Limb (tissue), 2 donors: ENCODE measurements around the gene ALPL.

Experiments
- DNase-seq, 2 donors: peaks; one replicate each; pipeline ENCODE4 v3.0.0-alpha.2; 2016; ENCODE audit errors: extremely low spot score in 2 of 2

The ALPL gene

DNA sequence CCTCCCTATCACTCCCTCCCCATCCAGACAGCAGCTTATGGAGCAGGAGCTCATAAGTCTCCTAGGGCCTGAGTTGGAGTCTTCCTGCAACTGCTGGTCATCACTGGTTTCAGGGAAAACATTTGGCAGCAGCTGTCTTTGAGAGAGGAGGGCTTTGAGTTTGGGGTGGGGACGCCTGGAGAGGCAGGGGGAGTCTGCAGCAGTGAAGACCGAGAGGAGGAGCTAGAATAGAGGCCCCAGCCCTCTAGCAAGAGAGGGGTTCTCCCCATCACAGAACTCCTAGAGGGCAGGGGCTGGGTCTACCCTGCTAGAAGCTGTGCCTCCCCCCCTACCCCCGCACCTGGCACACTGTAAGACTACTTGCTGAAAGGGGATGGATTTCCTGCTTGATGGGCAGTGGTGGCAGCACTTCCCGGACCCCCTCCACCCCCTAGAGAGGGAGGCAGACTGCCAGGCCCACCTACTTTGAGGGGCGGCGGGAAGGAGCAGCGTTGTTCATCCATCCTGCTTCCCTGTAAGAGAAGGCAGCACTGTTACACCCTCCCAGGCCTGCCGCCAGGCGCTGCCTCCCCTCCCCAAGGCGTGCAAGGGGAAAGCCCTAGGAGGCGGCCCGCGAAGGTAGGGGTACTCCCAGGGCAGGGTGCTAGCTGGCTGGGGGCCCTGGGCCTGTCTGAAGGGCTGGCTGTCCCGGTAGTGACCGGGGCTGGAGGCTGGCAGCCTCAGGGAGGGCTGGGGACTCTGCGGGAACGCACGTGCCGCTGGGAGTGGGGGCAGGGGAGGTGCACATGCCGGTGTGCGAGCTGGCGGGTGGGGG, 109.5 kb downstream of the ALPL start:
- DNase-seq = peak in 1 of 2 donors; percentile 73

GRCh38 chr1:21619375-21619947, 110.2 kb downstream of the ALPL start:
- no peak for DNase-seq

DNA sequence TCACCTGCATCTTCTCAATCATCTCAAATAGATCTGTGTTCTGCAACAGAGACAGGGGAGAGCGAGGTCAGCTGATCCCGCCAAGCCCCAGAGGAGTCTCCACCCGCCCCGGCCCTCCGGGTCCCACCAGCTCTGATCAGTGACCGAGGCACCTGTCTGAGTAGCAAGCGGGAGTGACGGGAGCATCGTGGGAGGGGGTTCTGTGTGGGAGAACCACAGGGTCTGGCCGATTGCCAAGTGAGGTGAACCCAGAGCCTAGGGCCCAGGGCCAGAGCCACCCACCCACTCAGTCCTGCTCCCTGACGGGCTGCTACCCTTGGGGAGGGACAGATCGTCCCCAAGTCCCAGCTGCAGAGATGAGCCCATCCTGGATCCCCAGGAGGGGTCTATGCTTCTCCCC, 110.8 kb downstream of the ALPL start:
- DNase-seq = no peak

DNA sequence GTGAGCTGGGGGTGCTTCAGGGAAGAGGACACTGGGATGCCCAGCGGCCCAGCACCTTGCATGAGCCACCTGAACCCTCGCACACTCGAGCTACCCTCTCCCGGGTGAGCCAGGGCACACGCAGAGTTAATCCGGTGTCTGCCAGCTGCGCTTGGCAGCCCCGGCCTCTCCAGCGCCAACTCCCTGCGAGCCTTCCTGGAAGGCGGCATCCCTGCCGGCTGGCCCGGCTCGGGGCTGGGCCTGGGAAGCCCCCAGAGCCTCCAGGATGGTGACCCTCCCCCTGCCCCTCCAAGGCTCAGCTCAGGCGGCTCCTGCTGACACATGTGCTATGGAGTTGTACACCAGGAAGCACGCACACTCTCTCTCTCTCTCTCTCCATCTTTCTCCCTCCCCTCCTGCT, 111.3 kb downstream of the ALPL start:
- peak in 1 of 2 donors; percentile 69 for DNase-seq

DNA sequence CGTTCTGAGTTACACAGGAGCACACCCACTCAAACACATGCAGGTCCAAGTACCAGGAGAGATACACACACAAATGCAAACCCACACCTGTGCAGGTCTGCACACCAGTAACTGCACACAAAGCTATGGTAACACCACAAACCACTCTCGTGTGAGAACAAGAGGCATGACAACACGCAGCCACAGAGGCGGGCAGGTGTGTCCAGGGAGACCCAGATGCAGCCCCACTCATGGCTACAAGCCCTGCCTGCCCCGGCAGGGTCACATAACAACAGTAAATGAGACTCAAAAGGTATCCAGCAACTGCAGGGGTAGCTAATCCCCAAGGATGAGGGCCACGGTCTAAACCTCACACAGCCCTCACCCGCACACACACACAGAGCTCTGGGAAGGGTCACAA, 111.8 kb downstream of the ALPL start:
- no peak for DNase-seq

DNA sequence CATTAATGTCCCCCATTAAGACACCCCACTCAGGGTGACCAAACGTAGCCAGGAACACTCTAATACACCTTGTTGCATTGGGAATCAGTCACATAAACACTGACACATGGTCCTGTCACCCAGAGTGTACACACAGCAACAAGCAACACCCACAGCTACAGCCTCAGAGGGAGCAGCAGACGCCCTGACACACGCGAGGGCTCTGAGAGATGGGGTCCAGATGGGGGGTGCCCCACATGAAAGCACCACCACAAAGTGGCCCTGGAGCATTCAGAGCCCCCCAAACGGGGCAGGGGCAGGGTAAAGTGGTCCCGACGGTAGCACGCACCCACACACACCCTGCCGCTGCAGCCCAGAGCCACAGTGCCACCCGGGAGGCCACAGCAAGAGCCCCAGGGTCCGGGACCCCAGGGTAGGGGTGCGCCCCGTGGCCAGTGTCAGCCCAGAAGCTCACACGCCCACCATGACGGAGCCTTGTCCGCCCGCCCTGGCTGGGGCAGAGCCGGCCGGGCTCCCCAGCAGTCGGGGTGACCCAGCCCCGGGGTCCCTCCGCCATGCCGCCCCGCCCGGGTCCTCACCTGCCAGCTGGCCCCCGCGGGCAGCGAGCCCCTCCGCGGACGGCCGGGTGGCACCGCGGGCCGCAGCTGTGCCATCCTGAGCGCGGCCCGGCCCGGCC, 112.7 kb downstream of the ALPL start:
- DNase-seq = no peak

GRCh38 chr1:21622466-21623315, 113.5 kb downstream of the ALPL start:
- peak in 1 of 2 donors; percentile 68 for DNase-seq

DNA sequence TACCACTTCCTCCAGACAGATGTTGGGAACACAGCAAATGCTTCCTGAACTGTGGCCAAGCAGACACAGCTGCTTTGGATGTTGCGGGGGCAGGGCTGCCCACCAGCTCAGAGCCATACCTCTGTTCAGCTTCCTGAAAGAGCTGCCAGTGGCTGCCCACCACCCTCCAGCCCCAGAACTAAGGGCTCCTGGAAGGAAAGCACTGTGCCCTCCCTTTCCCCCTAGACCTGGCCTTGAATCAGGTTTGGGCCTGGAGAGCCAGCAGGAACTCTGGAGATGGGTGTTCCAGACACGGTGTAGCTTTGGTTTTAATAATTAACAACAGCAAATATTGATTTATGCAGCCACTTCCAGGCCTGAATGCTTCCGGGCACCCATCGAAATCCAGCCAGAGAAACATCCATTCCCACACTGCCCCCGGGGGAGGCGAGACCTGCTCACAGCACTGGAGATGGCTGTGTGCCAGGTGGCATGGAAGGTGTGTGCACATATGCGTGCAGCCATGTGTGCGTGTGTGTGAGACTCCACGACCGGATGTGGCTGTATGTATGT, 114.3 kb downstream of the ALPL start:
- no peak for DNase-seq

DNA sequence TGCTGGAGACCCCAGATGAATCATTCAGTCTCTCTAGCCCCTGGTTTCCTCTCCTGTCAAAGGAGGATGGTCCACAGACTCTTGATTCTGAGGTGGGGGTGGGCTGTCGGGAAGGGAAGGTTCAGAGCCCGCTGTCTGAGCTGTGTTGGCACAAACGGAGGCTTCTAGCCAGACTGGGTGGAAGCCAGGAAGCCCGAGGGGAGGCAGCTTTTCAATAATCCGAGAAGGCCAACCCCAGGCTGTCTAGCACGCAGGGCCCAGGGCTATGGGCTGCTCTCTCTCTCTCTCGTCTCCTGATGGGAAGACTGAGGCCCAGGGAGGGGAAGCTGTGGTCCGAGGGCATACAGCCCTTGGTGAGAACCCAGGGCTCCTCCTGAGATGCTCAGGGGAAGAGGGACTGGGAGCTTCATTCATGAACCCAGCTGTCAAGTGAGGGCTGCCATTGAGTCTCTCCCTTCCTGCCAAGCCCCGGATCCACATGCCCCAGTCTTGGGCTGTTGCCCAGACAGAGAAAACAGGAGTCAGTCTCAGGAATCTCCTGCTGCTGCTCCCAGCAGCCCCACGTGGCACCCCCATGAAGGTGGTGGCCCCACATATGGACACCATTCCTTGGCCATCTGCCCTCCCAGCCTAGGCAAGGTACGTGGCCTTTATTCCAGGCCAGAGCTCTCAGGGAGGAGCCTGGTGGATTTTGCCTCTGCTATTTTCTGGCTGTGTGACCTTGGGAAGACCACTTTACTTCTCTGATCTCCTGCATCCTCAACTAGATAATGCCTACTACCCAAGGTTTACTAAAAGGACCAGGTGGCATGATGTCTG, 115.6 kb downstream of the ALPL start:
- no peak for DNase-seq

DNA sequence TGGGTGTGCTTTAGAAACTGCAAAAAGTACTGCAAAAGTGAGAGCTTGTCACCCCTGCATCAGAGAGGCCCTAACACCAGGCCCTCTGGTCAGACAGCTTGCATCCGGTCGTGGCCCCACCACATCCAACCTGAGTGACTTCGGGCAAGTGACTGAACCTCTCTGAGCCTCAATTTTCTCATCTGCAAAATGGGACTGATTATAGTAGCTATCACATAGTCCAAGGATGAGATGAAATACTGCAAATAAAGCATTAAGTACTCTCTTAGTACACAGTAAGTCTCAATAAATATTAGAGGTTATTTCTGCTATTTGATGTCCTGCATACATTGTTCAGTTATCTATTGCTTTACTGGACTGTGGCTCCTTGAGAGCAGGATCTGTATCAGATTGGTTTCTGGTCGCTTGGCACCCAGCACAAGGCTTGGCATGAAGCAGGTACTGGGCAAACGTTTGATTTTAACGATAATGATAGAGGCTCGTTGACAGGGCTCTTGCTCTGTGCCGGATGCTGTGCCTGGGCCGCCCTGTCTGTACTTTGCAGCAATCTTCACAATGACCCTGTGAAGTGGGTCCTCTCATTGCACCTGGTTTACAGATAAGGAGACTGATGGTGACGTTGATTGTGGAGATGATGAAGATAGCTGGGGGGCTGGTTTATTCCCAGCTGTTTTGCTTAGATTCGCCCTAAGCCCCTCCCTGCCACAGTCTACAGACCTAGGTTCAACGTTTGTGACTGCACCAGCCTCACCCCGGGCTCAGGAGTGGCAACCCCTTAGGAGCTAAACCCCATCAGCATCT, 116.4 kb downstream of the ALPL start:
- DNase-seq = no peak

DNA sequence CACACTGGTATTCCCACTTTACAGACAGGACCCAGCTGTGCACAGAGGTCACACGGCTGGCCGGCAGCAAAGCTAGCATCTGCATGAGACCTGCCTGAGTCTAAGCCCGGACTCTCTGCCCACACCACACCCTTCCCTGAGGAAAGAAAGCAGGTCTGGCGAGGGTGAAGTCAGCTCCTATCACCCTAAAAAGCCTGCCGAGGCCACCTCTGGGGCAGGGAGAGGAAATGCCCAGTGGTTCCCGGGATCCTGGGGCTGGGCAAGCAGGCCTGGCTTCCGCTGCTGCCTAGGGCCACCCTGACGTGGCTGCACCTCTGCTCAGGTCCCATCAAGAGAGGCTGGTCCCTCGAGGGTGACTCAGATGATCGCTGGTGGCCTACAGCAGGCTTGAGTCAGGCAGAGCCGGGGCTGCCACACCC, 117.7 kb downstream of the ALPL start:
- no peak for DNase-seq
